T-helper 17 cell (primary cell): ENCODE data around the gene IGF2BP3. TPM values are rescaled to one million over a fixed set of nuclear protein-coding genes. Genes with fewer than 3 reads are reported as not detected.

ENCODE experiments used
- ATAC-seq: fragments of 150-1000 bp; cut with Tn5 transposase; 2 replicates; pipeline ENCODE4 v1.10.0; 2021; ENCODE audit warnings: mild to moderate bottlenecking, moderate library complexity
- DNase-seq, 3 donors: peaks; one replicate each; pipeline versions ENCODE4 v3.0.0 to v3.0.0-alpha.2; 2020 to 2021
- H3K9me3 ChIP-seq: one replicate; pipeline ENCODE4 v1.7.0; 2013; ENCODE audit warnings: low read length, mild to moderate bottlenecking; ENCODE audit not compliant: control insufficient read depth, poor library complexity, severe bottlenecking
- H3K27ac Mint-ChIP-seq: one replicate; pipeline ENCODE4 v1.8.0; 2022; ENCODE audit warnings: mild to moderate bottlenecking, moderate library complexity, mixed read lengths
- H3K27me3 Mint-ChIP-seq: one replicate; pipeline ENCODE4 v1.8.0; 2022; ENCODE audit warnings: mixed read lengths
- H3K36me3 Mint-ChIP-seq: one replicate; pipeline ENCODE4 v1.8.0; 2022; ENCODE audit warnings: low read depth, mixed read lengths
- H3K4me1 Mint-ChIP-seq: one replicate; pipeline ENCODE4 v1.8.0; 2022; ENCODE audit warnings: mild to moderate bottlenecking, mixed read lengths
- H3K4me3 Mint-ChIP-seq: one replicate; pipeline ENCODE4 v1.8.0; 2022; ENCODE audit warnings: mild to moderate bottlenecking, moderate library complexity, mixed read lengths
- total RNA-seq, 4 donors: library from RNA in 2 of 4; stranded (reverse) in 2 of 4; gene quantifications; one replicate each; pipeline ENCODE4 v1.2.3 and lab custom pipeline; 2022 to 2026

The IGF2BP3 gene
- total RNA-seq, 2 donors from 2014 or later = 1.4 to 11.0 TPM

GRCh38 chr7:23277359-23277989 is 192.8 kb downstream of the IGF2BP3 start:
- peak; percentile 59 for ATAC-seq
- no peak for DNase-seq
- Mint-ChIP-seq H3K4me1 (peaks cover 8% of the 10 kb centered on the region), H3K27me3 (no peaks in the 10 kb centered on the region), H3K36me3 (no peaks in the 10 kb centered on the region), H3K27ac (no peak overlapping the region), H3K4me3 (no peak overlapping the region)
- no peaks in the 10 kb centered on the region for H3K9me3 ChIP-seq

- H3K9me3 ChIP-seq = no peaks in the 10 kb centered on the region
- no peak overlapping the region for H3K4me3 Mint-ChIP-seq
- H3K4me1 Mint-ChIP-seq = peaks cover 12% of the 10 kb centered on the region
- no peak overlapping the region for H3K27ac Mint-ChIP-seq
- DNase-seq = no peak
- no peaks in the 10 kb centered on the region for H3K36me3 Mint-ChIP-seq
- H3K27me3 Mint-ChIP-seq = peaks cover 5% of the 10 kb centered on the region
- no peak for ATAC-seq
Observed at GRCh38 chr7:23276947-23277346, 193.3 kb downstream of the IGF2BP3 start.

GRCh38 chr7:23276376-23276775 is 193.9 kb downstream of the IGF2BP3 start:
- Mint-ChIP-seq H3K27me3 (peaks cover 6% of the 10 kb centered on the region), H3K4me3 (no peak overlapping the region), H3K4me1 (peaks cover 12% of the 10 kb centered on the region), H3K27ac (no peak overlapping the region), H3K36me3 (no peaks in the 10 kb centered on the region)
- H3K9me3 ChIP-seq = no peaks in the 10 kb centered on the region
- ATAC-seq (no peak), DNase-seq (no peak)

GRCh38 chr7:23275912-23276311 is 194.4 kb downstream of the IGF2BP3 start:
- Mint-ChIP-seq H3K4me3 (no peak overlapping the region), H3K27ac (no peak overlapping the region), H3K27me3 (peaks cover 10% of the 10 kb centered on the region), H3K4me1 (peaks cover 12% of the 10 kb centered on the region), H3K36me3 (no peaks in the 10 kb centered on the region)
- ATAC-seq (no peak), DNase-seq (no peak)
- H3K9me3 ChIP-seq = no peaks in the 10 kb centered on the region

GRCh38 chr7:23273141-23273599 is 197.1 kb downstream of the IGF2BP3 start:
- H3K9me3 ChIP-seq = no peaks in the 10 kb centered on the region
- no peaks in the 10 kb centered on the region for H3K36me3 Mint-ChIP-seq
- ATAC-seq = peak; percentile 99
- H3K4me3 Mint-ChIP-seq = peak overlapping the region; percentile 68
- DNase-seq = peak; percentile 72 to 82 (median 72)
- peak overlapping the region; percentile 43 for H3K27ac Mint-ChIP-seq
- peaks cover 12% of the 10 kb centered on the region for H3K4me1 Mint-ChIP-seq
- peaks cover 23% of the 10 kb centered on the region for H3K27me3 Mint-ChIP-seq

DNA sequence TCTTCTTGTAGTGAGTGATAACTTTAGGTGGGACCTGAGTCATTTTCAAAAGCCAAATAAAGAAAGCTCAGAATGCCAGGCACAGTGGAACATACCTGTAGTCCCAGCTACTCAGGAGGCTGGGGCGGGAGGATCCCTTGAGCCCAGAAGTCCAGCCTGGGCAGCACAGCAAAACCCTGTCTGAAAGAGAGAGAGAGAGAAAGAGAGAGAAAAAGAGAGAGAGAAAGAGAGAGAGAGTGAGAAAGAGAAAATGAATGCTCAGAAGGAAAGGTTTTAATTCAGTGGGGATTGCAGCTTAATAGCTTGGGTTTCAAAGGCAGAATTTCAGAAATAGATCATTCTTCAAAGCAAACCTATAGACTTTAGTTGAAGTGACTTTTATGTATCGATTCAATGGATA is 198.0 kb downstream of the IGF2BP3 start:
- DNase-seq (no peak), ATAC-seq (no peak)
- Mint-ChIP-seq H3K27me3 (peaks cover 23% of the 10 kb centered on the region), H3K4me3 (no peak overlapping the region), H3K27ac (no peak overlapping the region), H3K36me3 (no peaks in the 10 kb centered on the region), H3K4me1 (peaks cover 12% of the 10 kb centered on the region)
- no peaks in the 10 kb centered on the region for H3K9me3 ChIP-seq

DNA sequence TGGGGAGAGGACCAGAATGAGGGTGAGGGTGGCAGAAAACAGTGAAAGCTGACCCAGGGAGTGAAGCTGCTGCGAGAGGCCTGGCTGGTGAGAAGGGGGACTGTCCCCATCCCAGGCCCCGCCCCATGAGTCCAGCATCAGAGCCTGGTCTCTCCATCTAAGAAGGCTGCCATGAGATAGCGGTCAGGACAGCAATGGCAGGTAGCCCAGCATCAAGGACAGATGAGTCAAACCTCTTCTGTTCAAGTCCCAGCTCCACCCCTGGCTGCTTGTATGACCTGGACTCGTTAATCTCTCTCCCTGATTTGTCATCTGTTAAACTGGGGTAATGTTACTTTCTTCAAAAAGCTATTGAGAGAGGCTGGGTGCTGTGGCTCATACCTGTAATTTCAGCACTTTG is 201.5 kb downstream of the IGF2BP3 start:
- ATAC-seq (no peak), DNase-seq (no peak)
- peaks cover 12% of the 10 kb centered on the region for H3K4me1 Mint-ChIP-seq
- H3K27me3 Mint-ChIP-seq = peaks cover 23% of the 10 kb centered on the region
- no peak overlapping the region for H3K27ac Mint-ChIP-seq
- H3K9me3 ChIP-seq = no peaks in the 10 kb centered on the region
- no peaks in the 10 kb centered on the region for H3K36me3 Mint-ChIP-seq
- no peak overlapping the region for H3K4me3 Mint-ChIP-seq

GRCh38 chr7:23268167-23268566 is 202.1 kb downstream of the IGF2BP3 start:
- Mint-ChIP-seq H3K4me1 (peaks cover 7% of the 10 kb centered on the region), H3K27me3 (peaks cover 23% of the 10 kb centered on the region)

GRCh38 chr7:23267357-23267756 is 202.9 kb downstream of the IGF2BP3 start:
- DNase-seq (no peak), ATAC-seq (no peak)
- Mint-ChIP-seq H3K27ac (no peak overlapping the region), H3K27me3 (peaks cover 22% of the 10 kb centered on the region), H3K4me1 (peaks cover 4% of the 10 kb centered on the region), H3K4me3 (no peak overlapping the region), H3K36me3 (no peaks in the 10 kb centered on the region)
- H3K9me3 ChIP-seq = no peaks in the 10 kb centered on the region

More at GRCh38 chr7:23268167-23268566, 202.1 kb downstream of the IGF2BP3 start:
- ATAC-seq = no peak
- Mint-ChIP-seq H3K4me3 (no peak overlapping the region), H3K36me3 (no peaks in the 10 kb centered on the region), H3K27ac (no peak overlapping the region)
- DNase-seq = no peak
- no peaks in the 10 kb centered on the region for H3K9me3 ChIP-seq

GRCh38 chr7:23266918-23267317 is 203.4 kb downstream of the IGF2BP3 start:
- DNase-seq (no peak), ATAC-seq (no peak)
- Mint-ChIP-seq H3K36me3 (no peaks in the 10 kb centered on the region), H3K27me3 (peaks cover 18% of the 10 kb centered on the region), H3K4me3 (no peak overlapping the region), H3K27ac (no peak overlapping the region), H3K4me1 (no peaks in the 10 kb centered on the region)
- H3K9me3 ChIP-seq = no peaks in the 10 kb centered on the region

DNA sequence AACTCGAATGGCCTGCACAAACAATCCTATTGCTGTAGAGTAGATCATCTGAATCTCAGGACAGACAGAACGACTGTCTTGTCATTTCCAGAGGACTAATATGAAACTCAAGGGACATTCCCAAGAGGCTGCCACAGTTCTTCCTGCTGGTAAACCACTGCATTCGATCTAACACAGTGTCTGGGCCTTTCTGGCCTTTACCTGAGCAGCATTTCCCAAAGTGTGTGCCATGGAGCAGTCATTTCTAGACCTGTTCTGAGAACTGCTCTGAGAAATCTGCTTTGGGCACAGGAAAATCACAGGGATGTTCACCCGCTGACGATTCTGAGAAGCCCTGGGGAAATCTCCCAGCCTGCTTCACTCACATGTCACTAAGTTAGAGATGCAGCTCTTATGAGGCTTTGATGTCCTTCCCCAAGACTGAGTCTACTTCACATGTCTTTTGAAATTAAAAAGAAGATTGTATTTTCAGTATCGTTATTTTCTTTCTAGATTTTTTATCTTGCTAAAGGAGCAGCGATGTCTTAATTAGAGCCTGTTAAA is 205.3 kb downstream of the IGF2BP3 start:
- H3K27ac Mint-ChIP-seq = no peak overlapping the region

GRCh38 chr7:23261843-23262452 is 208.3 kb downstream of the IGF2BP3 start:
- no peaks in the 10 kb centered on the region for H3K9me3 ChIP-seq
- Mint-ChIP-seq H3K4me1 (no peaks in the 10 kb centered on the region), H3K36me3 (no peaks in the 10 kb centered on the region), H3K4me3 (no peak overlapping the region), H3K27me3 (peaks cover 32% of the 10 kb centered on the region), H3K27ac (no peak overlapping the region)
- ATAC-seq (peak; percentile 88), DNase-seq (peak; percentile 18 to 40 (median 19))

More for the DNA sequence above, 205.3 kb downstream of the IGF2BP3 start:
- peaks cover 24% of the 10 kb centered on the region for H3K27me3 Mint-ChIP-seq
- no peak for ATAC-seq
- H3K4me1 Mint-ChIP-seq = no peaks in the 10 kb centered on the region
- no peak overlapping the region for H3K4me3 Mint-ChIP-seq
- H3K36me3 Mint-ChIP-seq = no peaks in the 10 kb centered on the region
- DNase-seq = no peak
- H3K9me3 ChIP-seq = no peaks in the 10 kb centered on the region

DNA sequence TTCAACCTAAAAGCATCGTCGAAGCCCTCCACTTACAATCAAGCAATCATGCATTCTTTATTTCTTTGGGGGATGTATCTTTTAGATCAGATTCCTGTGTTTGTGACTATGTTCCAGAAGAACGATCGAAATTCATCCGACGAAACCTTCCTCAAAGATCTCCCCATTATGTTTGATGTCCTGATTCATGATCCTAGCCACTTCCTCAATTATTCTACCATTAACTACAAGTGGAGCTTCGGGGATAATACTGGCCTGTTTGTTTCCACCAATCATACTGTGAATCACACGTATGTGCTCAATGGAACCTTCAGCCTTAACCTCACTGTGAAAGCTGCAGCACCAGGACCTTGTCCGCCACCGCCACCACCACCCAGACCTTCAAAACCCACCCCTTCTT is 209.9 kb downstream of the IGF2BP3 start:
- no peaks in the 10 kb centered on the region for H3K36me3 Mint-ChIP-seq
- H3K9me3 ChIP-seq = no peaks in the 10 kb centered on the region
- no peak for DNase-seq
- H3K4me1 Mint-ChIP-seq = no peaks in the 10 kb centered on the region
- no peak overlapping the region for H3K27ac Mint-ChIP-seq
- H3K4me3 Mint-ChIP-seq = no peak overlapping the region
- H3K27me3 Mint-ChIP-seq = peaks cover 42% of the 10 kb centered on the region
- ATAC-seq = no peak
